PC-3 (cell line): ENCODE measurements around the gene JPH4. TPM values are rescaled to one million over a fixed set of nuclear protein-coding genes. Genes with fewer than 3 reads are reported as not detected.

Experiments used
- ATAC-seq: fragments of 200-7000 bp; cut with Tn5 transposase; 2 replicates; pipeline ENCODE4 v1.9.1; 2020; ENCODE audit warnings: mild to moderate bottlenecking, moderate library complexity
- BruUV-seq: library from RNA; stranded (reverse); fragments of 400-500 nt; replicated peaks from 2 replicates; lab custom pipeline; 2021; lab: Mats Ljungman, UMichigan
- CTCF ChIA-PET: fragments of 300-600 bp; sonication (Branson Sonifier 250); formaldehyde crosslinking; loops from one replicate; lab custom pipeline; 2022; ENCODE audit warnings: antibody characterized with exemption; lab: Charles Lee
- POLR2A ChIA-PET: fragments of 300-600 bp; sonication (Branson Sonifier 250); formaldehyde crosslinking; loops from one replicate; lab custom pipeline; 2022; ENCODE audit warnings: antibody characterized with exemption; ENCODE audit not compliant: unreplicated experiment; lab: Charles Lee
- DNase-seq: peaks from one replicate; pipeline ENCODE4 v3.0.0-alpha.2; 2015
- H2AFZ ChIP-seq: fragments of 300-600 bp; sonication (generic); 2 replicates; pipeline ENCODE4 v1.6.0; 2016; ENCODE audit warnings: antibody characterized with exemption, low read length
- H3F3A ChIP-seq: fragments of 300-600 bp; sonication (generic); one replicate; pipeline ENCODE4 v1.6.0; 2017; ENCODE audit warnings: antibody characterized with exemption, low read length, control low read depth, mild to moderate bottlenecking; ENCODE audit not compliant: unreplicated experiment
- H3K27ac ChIP-seq: fragments of 300-600 bp; sonication (generic); 2 replicates; pipeline ENCODE4 v1.5.1; 2016; ENCODE audit warnings: mild to moderate bottlenecking, low read length
- H3K27me3 ChIP-seq: fragments of 300-600 bp; sonication (generic); 2 replicates; pipeline ENCODE4 v1.6.1; 2016; ENCODE audit warnings: low read length, mixed read lengths
- H3K36me3 ChIP-seq: fragments of 300-600 bp; sonication (generic); 2 replicates; pipeline ENCODE4 v1.6.1; 2016; ENCODE audit warnings: low read depth, mixed run types, low read length, mixed read lengths
- H3K4me1 ChIP-seq: fragments of 300-600 bp; sonication (generic); 2 replicates; pipeline ENCODE4 v1.5.1; 2016; ENCODE audit warnings: low read length; ENCODE audit not compliant: insufficient read depth
- H3K4me2 ChIP-seq: fragments of 300-600 bp; sonication (generic); 2 replicates; pipeline ENCODE4 v1.6.0; 2016; ENCODE audit warnings: low read length
- H3K4me3 ChIP-seq: fragments of 300-600 bp; sonication (generic); 2 replicates; pipeline ENCODE4 v1.5.1; 2016; ENCODE audit warnings: mild to moderate bottlenecking, low read length, mixed read lengths
- H3K79me2 ChIP-seq: fragments of 300-600 bp; sonication (generic); 2 replicates; pipeline ENCODE4 v1.6.1; 2017; ENCODE audit warnings: low read length, mixed read lengths
- H3K9ac ChIP-seq: fragments of 300-600 bp; sonication (generic); 2 replicates; pipeline ENCODE4 v1.6.0; 2016; ENCODE audit warnings: mild to moderate bottlenecking, low read length
- H3K9me2 ChIP-seq: fragments of 300-600 bp; sonication (generic); replicated peaks from 2 replicates; pipeline ENCODE4 v1.6.1; 2016; ENCODE audit warnings: mixed run types, low read length, mixed read lengths
- H3K9me3 ChIP-seq: fragments of 300-600 bp; sonication (generic); 2 replicates; pipeline ENCODE4 v1.6.1; 2016; ENCODE audit warnings: low read length, mixed read lengths
- H4K20me1 ChIP-seq: fragments of 300-600 bp; sonication (generic); 2 replicates; pipeline ENCODE4 v1.6.1; 2016; ENCODE audit warnings: low read length, mixed read lengths
- EZH2 ChIP-seq: fragments of 300-600 bp; sonication (generic); IDR thresholded peaks from one replicate; pipeline ENCODE4 v1.6.1; 2017; ENCODE audit warnings: antibody characterized with exemption, mild to moderate bottlenecking, low read length; ENCODE audit not compliant: unreplicated experiment
- EZH2phosphoT487 ChIP-seq: fragments of 300-600 bp; sonication (generic); IDR thresholded peaks from 2 replicates; pipeline ENCODE4 v1.6.1; 2018; ENCODE audit warnings: mild to moderate bottlenecking, antibody characterized with exemption, low read length, borderline replicate concordance
- intact Hi-C: fragments of 100-400 bp; cut with micrococcal nuclease; formaldehyde crosslinking; loops from 2 replicates; pipeline ENCODE4 v1.9.0; 2023
- total RNA-seq: library from RNA; depleted of rRNA; stranded (reverse); fragments of >200 nt; gene quantifications from 2 replicates; pipeline ENCODE4 v1.2.3, GENCODE V29; 2014
- TF ChIP-seq, protein P1 (sequence below): fragments of 300-600 bp; sonication (generic); conservative IDR thresholded peaks from 2 replicates; pipeline ENCODE4 v1.5.1; 2017; ENCODE audit warnings: antibody characterized with exemption, low read depth, mild to moderate bottlenecking, low read length

The JPH4 gene
- total RNA-seq, 1 experiment from 2014 or later = not detected

DNA sequence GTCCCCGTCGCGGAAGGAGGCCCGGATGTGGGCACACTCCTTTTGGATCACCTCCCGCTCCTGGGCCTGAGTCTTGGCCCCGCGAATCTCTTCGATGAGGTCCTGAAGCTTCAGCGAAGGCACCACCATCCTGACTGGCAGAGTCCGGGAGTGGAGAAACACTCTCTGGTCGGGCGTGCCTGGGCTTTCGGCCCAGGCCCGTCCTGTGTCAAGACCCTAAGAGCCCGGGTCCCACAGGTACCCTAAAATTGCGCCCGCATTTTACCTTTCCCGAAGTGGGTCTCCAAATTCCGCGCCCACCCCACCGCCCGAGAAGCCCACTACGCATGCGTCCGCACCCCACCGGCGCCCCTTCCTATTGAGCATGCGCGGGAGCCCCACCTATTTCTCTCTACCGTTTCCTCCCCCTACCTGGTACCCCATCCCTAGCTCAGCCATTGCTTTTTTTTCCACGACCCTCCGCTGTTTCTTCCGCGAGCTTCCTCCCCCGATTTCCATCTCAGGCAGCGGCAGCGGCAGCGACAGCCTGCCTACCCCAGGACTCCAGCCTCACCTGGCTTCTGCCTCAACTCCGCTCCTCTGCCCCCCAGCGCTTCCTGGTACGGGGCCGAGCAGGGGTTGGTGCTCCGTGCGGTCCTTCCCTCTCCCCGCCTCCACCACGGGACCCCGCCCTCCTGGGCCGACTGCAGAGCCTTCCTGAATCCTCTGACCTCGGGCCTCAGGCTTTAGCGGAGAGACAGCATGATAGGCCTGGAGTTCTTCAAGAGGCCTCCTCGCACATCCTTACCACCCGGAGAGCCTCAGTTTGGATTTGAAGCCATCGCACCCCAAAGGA is 11.2 kb downstream of the JPH4 start, which contains the start of gene AP1G2:
AP1G2 (minus strand) TSS at position 606 of the 835 bp plus-strand sequence; CDS start at position 129, 477 bp downstream.
- peak within 1 kb of the TSS; percentile 45 for H3K27ac ChIP-seq

GRCh38 chr14:23566778-23567185 is 11.8 kb downstream of the JPH4 start:
- intact Hi-C loops = no loop called here
- Histone ChIP-seq H3F3A (no peaks in the 10 kb centered on the region), H3K27ac (peak overlapping the region; percentile 45), H4K20me1 (no peaks in the 10 kb centered on the region), H3K4me1 (peaks cover 26% of the 10 kb centered on the region), H3K4me3 (peak overlapping the region; percentile 81), H2AFZ (peak overlapping the region; percentile 95), H3K79me2 (peaks cover 9% of the 10 kb centered on the region; the same call in 1 of the 2 replicates), H3K9ac (peak overlapping the region; percentile 87), H3K27me3 (no peaks in the 10 kb centered on the region), H3K4me2 (peak overlapping the region; percentile 94), H3K36me3 (peaks cover 3% of the 10 kb centered on the region; the same call in 1 of the 2 replicates), H3K9me3 (no peaks in the 10 kb centered on the region), H3K9me2 (no peaks in the 10 kb centered on the region)
- ATAC-seq (peak; percentile 34), DNase-seq (peak; percentile 63)
- ChIA-PET POLR2A (interaction anchor here (0.5 to 0.6 kb wide), 2 partner anchors 528 to 548 kb away, joined by 3 to 4 read pairs; no protein-coding TSS in a partner anchor), CTCF (interaction anchor here (0.5 kb wide), 1 partner anchor 16 kb away, joined by 3 read pairs; no protein-coding TSS in a partner anchor)
- BruUV-seq = no TSS peak
- TF ChIP-seq, protein P1, sequence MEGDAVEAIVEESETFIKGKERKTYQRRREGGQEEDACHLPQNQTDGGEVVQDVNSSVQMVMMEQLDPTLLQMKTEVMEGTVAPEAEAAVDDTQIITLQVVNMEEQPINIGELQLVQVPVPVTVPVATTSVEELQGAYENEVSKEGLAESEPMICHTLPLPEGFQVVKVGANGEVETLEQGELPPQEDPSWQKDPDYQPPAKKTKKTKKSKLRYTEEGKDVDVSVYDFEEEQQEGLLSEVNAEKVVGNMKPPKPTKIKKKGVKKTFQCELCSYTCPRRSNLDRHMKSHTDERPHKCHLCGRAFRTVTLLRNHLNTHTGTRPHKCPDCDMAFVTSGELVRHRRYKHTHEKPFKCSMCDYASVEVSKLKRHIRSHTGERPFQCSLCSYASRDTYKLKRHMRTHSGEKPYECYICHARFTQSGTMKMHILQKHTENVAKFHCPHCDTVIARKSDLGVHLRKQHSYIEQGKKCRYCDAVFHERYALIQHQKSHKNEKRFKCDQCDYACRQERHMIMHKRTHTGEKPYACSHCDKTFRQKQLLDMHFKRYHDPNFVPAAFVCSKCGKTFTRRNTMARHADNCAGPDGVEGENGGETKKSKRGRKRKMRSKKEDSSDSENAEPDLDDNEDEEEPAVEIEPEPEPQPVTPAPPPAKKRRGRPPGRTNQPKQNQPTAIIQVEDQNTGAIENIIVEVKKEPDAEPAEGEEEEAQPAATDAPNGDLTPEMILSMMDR = peak; percentile 37; the same call in 1 of the 2 replicates
- no peak for TF ChIP-seq EZH2phosphoT487

More for the DNA sequence above, 11.2 kb downstream of the JPH4 start, which contains the start of gene AP1G2:
- TSS peak; percentile 48 for BruUV-seq
- H3K27me3 ChIP-seq = no peaks in the 10 kb centered on the region
- H3K4me2 ChIP-seq = peak within 1 kb of the TSS; percentile 94
- H3K9ac ChIP-seq = peak within 1 kb of the TSS; percentile 87
- ATAC-seq = peak; percentile 70
- intact Hi-C loops = no loop called here
- H3F3A ChIP-seq = no peaks in the 10 kb centered on the region
- peaks cover 9% of the 10 kb centered on the region; the same call in 1 of the 2 replicates for H3K79me2 ChIP-seq
- no peaks in the 10 kb centered on the region for H3K9me3 ChIP-seq
- peaks cover 20% of the 10 kb centered on the region for H3K4me1 ChIP-seq
- peak within 1 kb of the TSS; percentile 95 for H2AFZ ChIP-seq
- TF ChIP-seq EZH2 (no peak), EZH2phosphoT487 (no peak)
- TF ChIP-seq, protein P1 = no peak
- POLR2A ChIA-PET = interaction anchor here (0.6 kb wide), 1 partner anchor 529 kb away, joined by 4 read pairs; no protein-coding TSS in a partner anchor
- no peaks in the 10 kb centered on the region for H3K9me2 ChIP-seq
- H4K20me1 ChIP-seq = no peaks in the 10 kb centered on the region
- peak within 1 kb of the TSS; percentile 81 for H3K4me3 ChIP-seq
- DNase-seq = peak; percentile 78
- H3K36me3 ChIP-seq = peaks cover 3% of the 10 kb centered on the region; the same call in 1 of the 2 replicates
- CTCF ChIA-PET = interaction anchor here (0.8 kb wide), 1 partner anchor 187 kb away, joined by 11 read pairs; no protein-coding TSS in a partner anchor
